K562 (cell line): ENCODE measurements around the gene LRGUK.

ENCODE experiments used
- JUNB ChIP-seq: fragments of 450-650 bp; formaldehyde crosslinking; conservative IDR thresholded peaks from 2 replicates; pipeline ENCODE4 v1.4.0; 2020; ENCODE audit warnings: mild to moderate bottlenecking
- POLR2AphosphoS5 ChIP-seq: IDR thresholded peaks from 2 replicates; pipeline ENCODE4 v1.6.1; 2011; ENCODE audit warnings: mild to moderate bottlenecking, low read depth, low read length, moderate library complexity; ENCODE audit not compliant: control insufficient read depth, insufficient read depth
- TEAD2 ChIP-seq: fragments of 450-650 bp; IDR thresholded peaks from 2 replicates; pipeline ENCODE4 v1.6.1; 2016; ENCODE audit warnings: missing genetic modification characterization, control low read depth, missing compliant biosample characterization
- TF ChIP-seq, protein P1 (sequence below): sonication (generic); formaldehyde crosslinking; IDR thresholded peaks from 2 replicates; pipeline ENCODE4 v1.8.0; 2022; ENCODE audit warnings: missing genetic modification reagents, mild to moderate bottlenecking, borderline replicate concordance
- TF ChIP-seq, protein P2 (sequence below), 2 experiments: fragments of 450-650 bp; IDR thresholded peaks; 2 replicates each; pipeline ENCODE4 v1.6.1; 2016

DNA sequence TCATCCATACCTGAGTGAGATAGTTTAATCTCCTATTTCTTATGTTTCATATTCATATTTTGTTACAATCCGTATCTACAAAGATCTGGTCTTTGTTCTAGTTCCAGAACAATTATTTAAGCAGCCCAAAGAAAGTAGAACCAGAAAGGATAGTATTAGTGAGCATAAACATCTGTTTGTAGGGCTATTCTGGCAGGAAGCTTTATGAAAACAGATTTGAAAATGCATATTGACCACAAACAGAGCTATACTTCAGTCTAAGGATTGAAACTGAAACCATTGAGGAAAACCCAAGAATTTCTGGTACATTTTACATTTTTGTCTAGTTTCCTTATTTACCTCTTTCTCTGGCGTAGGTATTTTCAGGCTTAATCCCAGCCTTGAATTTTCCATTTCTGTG lies 28.1 kb downstream of the LRGUK start:
- TF ChIP-seq, protein P1, sequence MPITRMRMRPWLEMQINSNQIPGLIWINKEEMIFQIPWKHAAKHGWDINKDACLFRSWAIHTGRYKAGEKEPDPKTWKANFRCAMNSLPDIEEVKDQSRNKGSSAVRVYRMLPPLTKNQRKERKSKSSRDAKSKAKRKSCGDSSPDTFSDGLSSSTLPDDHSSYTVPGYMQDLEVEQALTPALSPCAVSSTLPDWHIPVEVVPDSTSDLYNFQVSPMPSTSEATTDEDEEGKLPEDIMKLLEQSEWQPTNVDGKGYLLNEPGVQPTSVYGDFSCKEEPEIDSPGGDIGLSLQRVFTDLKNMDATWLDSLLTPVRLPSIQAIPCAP (CRISPR knock-in tag): no peak
- TF ChIP-seq POLR2AphosphoS5 (no peak), JUNB (CRISPR knock-in tag) (no peak), TEAD2 (no peak)
- TF ChIP-seq, protein P2, sequence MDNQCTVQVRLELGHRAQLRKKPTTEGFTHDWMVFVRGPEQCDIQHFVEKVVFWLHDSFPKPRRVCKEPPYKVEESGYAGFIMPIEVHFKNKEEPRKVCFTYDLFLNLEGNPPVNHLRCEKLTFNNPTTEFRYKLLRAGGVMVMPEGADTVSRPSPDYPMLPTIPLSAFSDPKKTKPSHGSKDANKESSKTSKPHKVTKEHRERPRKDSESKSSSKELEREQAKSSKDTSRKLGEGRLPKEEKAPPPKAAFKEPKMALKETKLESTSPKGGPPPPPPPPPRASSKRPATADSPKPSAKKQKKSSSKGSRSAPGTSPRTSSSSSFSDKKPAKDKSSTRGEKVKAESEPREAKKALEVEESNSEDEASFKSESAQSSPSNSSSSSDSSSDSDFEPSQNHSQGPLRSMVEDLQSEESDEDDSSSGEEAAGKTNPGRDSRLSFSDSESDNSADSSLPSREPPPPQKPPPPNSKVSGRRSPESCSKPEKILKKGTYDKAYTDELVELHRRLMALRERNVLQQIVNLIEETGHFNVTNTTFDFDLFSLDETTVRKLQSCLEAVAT (IDR thresholded peaks at IDR 0.05): no peak
